Measurements from ENCODE around the gene CCDC50. TPM values are rescaled to one million over a fixed set of nuclear protein-coding genes. Genes with fewer than 3 reads are reported as not detected.

CCDC50 gene
- total RNA-seq, 1 experiment from 2014 or later, result 21.0 TPM

DNA sequence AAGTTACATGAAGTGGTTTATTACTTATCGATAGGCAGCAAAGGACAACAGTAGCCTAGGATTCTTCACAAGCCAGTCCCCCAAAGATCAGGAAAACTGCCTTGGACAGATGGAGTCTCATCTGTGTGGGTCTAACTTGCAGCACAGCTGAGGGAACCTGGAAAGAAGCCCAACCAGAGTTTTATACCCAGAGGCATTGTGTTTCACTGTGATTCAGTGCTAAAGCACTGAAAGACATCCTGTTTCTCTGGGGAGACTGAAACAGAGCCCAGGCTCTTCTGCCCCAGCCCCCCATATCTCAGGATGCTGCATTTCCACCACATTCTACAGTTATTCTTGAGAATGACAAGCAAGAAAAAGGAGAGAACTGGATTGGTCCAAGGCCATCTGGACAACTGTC, 83.6 kb downstream of the CCDC50 start:
- no peak overlapping the region for H4K8ac ChIP-seq (replicated peaks; ENCODE audit: insufficient read length, low read depth, low read length)
- H2BK120ac ChIP-seq (ENCODE audit: low read depth, low read length, poor library complexity, severe bottlenecking), result no peak overlapping the region
- TF ChIP-seq, protein P1, sequence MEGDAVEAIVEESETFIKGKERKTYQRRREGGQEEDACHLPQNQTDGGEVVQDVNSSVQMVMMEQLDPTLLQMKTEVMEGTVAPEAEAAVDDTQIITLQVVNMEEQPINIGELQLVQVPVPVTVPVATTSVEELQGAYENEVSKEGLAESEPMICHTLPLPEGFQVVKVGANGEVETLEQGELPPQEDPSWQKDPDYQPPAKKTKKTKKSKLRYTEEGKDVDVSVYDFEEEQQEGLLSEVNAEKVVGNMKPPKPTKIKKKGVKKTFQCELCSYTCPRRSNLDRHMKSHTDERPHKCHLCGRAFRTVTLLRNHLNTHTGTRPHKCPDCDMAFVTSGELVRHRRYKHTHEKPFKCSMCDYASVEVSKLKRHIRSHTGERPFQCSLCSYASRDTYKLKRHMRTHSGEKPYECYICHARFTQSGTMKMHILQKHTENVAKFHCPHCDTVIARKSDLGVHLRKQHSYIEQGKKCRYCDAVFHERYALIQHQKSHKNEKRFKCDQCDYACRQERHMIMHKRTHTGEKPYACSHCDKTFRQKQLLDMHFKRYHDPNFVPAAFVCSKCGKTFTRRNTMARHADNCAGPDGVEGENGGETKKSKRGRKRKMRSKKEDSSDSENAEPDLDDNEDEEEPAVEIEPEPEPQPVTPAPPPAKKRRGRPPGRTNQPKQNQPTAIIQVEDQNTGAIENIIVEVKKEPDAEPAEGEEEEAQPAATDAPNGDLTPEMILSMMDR (conservative IDR thresholded peaks at IDR 0.05), result no peak
- H2BK15ac ChIP-seq (ENCODE audit: low read depth, low read length), result no peak overlapping the region
- no peaks in the 10 kb centered on the region for H3K27me3 Mint-ChIP-seq (ENCODE audit: low read depth)
- H3K9me3 ChIP-seq (ENCODE audit: control insufficient read depth, low read depth, low read length), result peaks cover 10% of the 10 kb centered on the region
- H3K27ac ChIP-seq (ENCODE audit: insufficient read length, low read depth, low read length), result no peak overlapping the region
- H3K9ac ChIP-seq (ENCODE audit: extremely low read depth, insufficient read length, low read length), result no peak overlapping the region
- H4K5ac ChIP-seq (ENCODE audit: insufficient read length, low read depth, low read length), result no peak overlapping the region
- no peak overlapping the region for H4K91ac ChIP-seq (ENCODE audit: insufficient read length, low read depth, low read length)
- WGBS (ENCODE audit: extremely low coverage, insufficient read length, low lambda C conversion rate), result no CpG with 5 or more reads among the region's 1 CpG
- no peak overlapping the region for H2BK20ac ChIP-seq (ENCODE audit: low read depth, low read length, poor library complexity, severe bottlenecking)
- H3K56ac ChIP-seq (ENCODE audit: insufficient read length, low read depth, low read length), result no peak overlapping the region
- no peak overlapping the region for H2AFZ ChIP-seq (ENCODE audit: low read length)
- no peak overlapping the region for H2BK12ac ChIP-seq (ENCODE audit: insufficient read length, low read depth, low read length)
- no peak overlapping the region for H3K4ac ChIP-seq (ENCODE audit: low read depth, low read length)
- peaks cover 17 to 24% (median 19%) of the 10 kb centered on the region in 3 experiments for H3K36me3 Mint-ChIP-seq (ENCODE audit: insufficient read depth in 1 of 3, low read depth in 3 of 3)
- H3K14ac ChIP-seq (ENCODE audit: insufficient read depth, low read length), result no peak overlapping the region
- H3K79me1 ChIP-seq (ENCODE audit: insufficient read depth, low read depth, low read length, poor library complexity, severe bottlenecking), result no peaks in the 10 kb centered on the region
- no peak overlapping the region for H2AK5ac ChIP-seq (ENCODE audit: insufficient read length, low read length)
- no peak for DNase-seq
- H3K27ac Mint-ChIP-seq, result no peak overlapping the region
- no peaks in the 10 kb centered on the region for H3K79me2 ChIP-seq (ENCODE audit: insufficient read depth, low read length)
- no peak overlapping the region for H2BK5ac ChIP-seq (ENCODE audit: insufficient read length, low read length)
- peaks cover 5 to 11% of the 10 kb centered on the region in 2 experiments for H3K4me1 Mint-ChIP-seq
- H3K9me3 Mint-ChIP-seq, result peaks cover 28 to 29% of the 10 kb centered on the region in 2 experiments
- no peak overlapping the region for H3K4me2 ChIP-seq (ENCODE audit: insufficient read depth, insufficient read length, low read length)
- H3K23me2 ChIP-seq (ENCODE audit: insufficient read length, low read depth, low read length, poor library complexity, severe bottlenecking), result no peaks in the 10 kb centered on the region
- H3K4me1 ChIP-seq (ENCODE audit: insufficient read depth, low read length), result no peaks in the 10 kb centered on the region
- H4K20me1 ChIP-seq (ENCODE audit: control insufficient read depth, insufficient read depth, insufficient read length), result no peaks in the 10 kb centered on the region
- no peaks in the 10 kb centered on the region for H3K27me3 ChIP-seq (ENCODE audit: insufficient read depth, low read length)
- no peak overlapping the region for H3K23ac ChIP-seq (ENCODE audit: insufficient read length, low read depth, low read length)
- no peak overlapping the region for H3K18ac ChIP-seq (ENCODE audit: insufficient read length, low read depth, low read length)
- H3K4me3 Mint-ChIP-seq, result no peak overlapping the region
- H3T11ph ChIP-seq (ENCODE audit: low read length), result no peak overlapping the region

All from H9 (cell line).